Osteoblast (primary cell): ENCODE measurements around the gene PACSIN2. TPM values are rescaled to one million over a fixed set of nuclear protein-coding genes. Genes with fewer than 3 reads are reported as not detected.
A peak's percentile ranks its signal among the peaks of the same experiment; 100 is the strongest.
"Not testable (repeated sequence)": the region's sequence is repeated elsewhere in the genome, so short reads cannot be mapped to it uniquely, and the experiment has no call there.

ENCODE experiments used
- DNase-seq: peaks from one replicate; pipeline ENCODE4 v3.0.0; 2011; ENCODE audit warnings: low spot score, mixed read lengths; ENCODE audit not compliant: insufficient read length; ENCODE audit errors: missing footprints
- H2AFZ ChIP-seq: 2 replicates; pipeline ENCODE4 v1.6.0; 2011; ENCODE audit warnings: mild to moderate bottlenecking, low read length
- H3K27ac ChIP-seq: 2 replicates; pipeline ENCODE4 v1.5.1; 2011; ENCODE audit warnings: mild to moderate bottlenecking, low read depth, low read length, moderate library complexity
- H3K27me3 ChIP-seq: 2 replicates; pipeline ENCODE4 v1.6.0; 2012; ENCODE audit warnings: mild to moderate bottlenecking, control low read depth, inconsistent platforms, low read length, moderate library complexity; ENCODE audit not compliant: insufficient read depth
- H3K36me3 ChIP-seq: 2 replicates; pipeline ENCODE4 v1.5.1; 2011; ENCODE audit warnings: mild to moderate bottlenecking, low read length, control low read depth, moderate library complexity; ENCODE audit not compliant: insufficient read depth
- H3K4me1 ChIP-seq: 2 replicates; pipeline ENCODE4 v1.5.1; 2011; ENCODE audit warnings: mild to moderate bottlenecking, low read length, control low read depth, moderate library complexity; ENCODE audit not compliant: insufficient read depth
- H3K4me2 ChIP-seq: 2 replicates; pipeline ENCODE4 v1.6.0; 2011; ENCODE audit warnings: mild to moderate bottlenecking, low read length; ENCODE audit not compliant: insufficient read depth
- H3K4me3 ChIP-seq: fragments of 200-600 bp; sonication (generic); 3 replicates; pipeline ENCODE4 v1.5.1; 2012; ENCODE audit warnings: mild to moderate bottlenecking, low read length, inconsistent platforms; ENCODE audit not compliant: insufficient read depth
- H3K79me2 ChIP-seq: 2 replicates; pipeline ENCODE4 v1.6.0; 2012; ENCODE audit warnings: mild to moderate bottlenecking, low read length, control low read depth, inconsistent platforms; ENCODE audit not compliant: insufficient read depth
- H3K9me3 ChIP-seq: 2 replicates; pipeline ENCODE4 v1.5.1; 2011; ENCODE audit warnings: low read depth, low read length, control low read depth
- H4K20me1 ChIP-seq: 2 replicates; pipeline ENCODE4 v1.6.0; 2012; ENCODE audit warnings: mild to moderate bottlenecking, low read length, control low read depth; ENCODE audit not compliant: insufficient read depth
- CTCF ChIP-seq: IDR thresholded peaks from 2 replicates; pipeline ENCODE4 v1.5.1; 2011; ENCODE audit warnings: mild to moderate bottlenecking, low read depth, low read length, moderate library complexity; ENCODE audit errors: extremely low read depth
- total RNA-seq: library from RNA; depleted of rRNA; stranded (reverse); fragments of >200 nt; gene quantifications from 2 replicates; pipeline ENCODE4 v1.2.3, GENCODE V29; 2012

Gene PACSIN2
- total RNA-seq, 1 donor: 38.0 TPM

GRCh38 chr22:43031617-43032016 lies 16.7 kb upstream of the PACSIN2 start:
- no peak overlapping the region for H2AFZ ChIP-seq
- no peak overlapping the region for H3K4me3 ChIP-seq
- no peaks in the 10 kb centered on the region for H3K79me2 ChIP-seq
- no peak for TF ChIP-seq CTCF
- no peak overlapping the region for H3K4me2 ChIP-seq
- DNase-seq: peak; percentile 46
- H3K27me3 ChIP-seq: no peaks in the 10 kb centered on the region
- H3K27ac ChIP-seq: no peak overlapping the region
- no peaks in the 10 kb centered on the region for H4K20me1 ChIP-seq
- H3K36me3 ChIP-seq: no peaks in the 10 kb centered on the region
- no peaks in the 10 kb centered on the region for H3K9me3 ChIP-seq
- peaks cover 8% of the 10 kb centered on the region for H3K4me1 ChIP-seq

GRCh38 chr22:43018615-43019014 lies 3.7 kb upstream of the PACSIN2 start:
- Histone ChIP-seq H3K79me2 (peaks cover 11% of the 10 kb centered on the region), H4K20me1 (peaks cover 5% of the 10 kb centered on the region), H3K4me3 (no peak overlapping the region), H3K4me1 (peaks cover 20% of the 10 kb centered on the region), H3K36me3 (no peaks in the 10 kb centered on the region), H3K9me3 (no peaks in the 10 kb centered on the region), H3K27me3 (no peaks in the 10 kb centered on the region), H3K4me2 (no peak overlapping the region), H3K27ac (no peak overlapping the region), H2AFZ (no peak overlapping the region)
- DNase-seq: peak; percentile 21
- no peak for TF ChIP-seq CTCF

- H3K4me1 ChIP-seq: peaks cover 24% of the 10 kb centered on the region
- peaks cover 13% of the 10 kb centered on the region for H4K20me1 ChIP-seq
- no peak overlapping the region for H3K4me3 ChIP-seq
- no peak for DNase-seq
- TF ChIP-seq CTCF: no peak
- no peaks in the 10 kb centered on the region for H3K36me3 ChIP-seq
- no peak overlapping the region for H2AFZ ChIP-seq
- no peaks in the 10 kb centered on the region for H3K27me3 ChIP-seq
- H3K9me3 ChIP-seq: no peaks in the 10 kb centered on the region
- no peak overlapping the region for H3K4me2 ChIP-seq
- no peak overlapping the region for H3K27ac ChIP-seq
- peaks cover 19% of the 10 kb centered on the region for H3K79me2 ChIP-seq
Measured at GRCh38 chr22:43017525-43018460, 2.8 kb upstream of the PACSIN2 start.

GRCh38 chr22:43016150-43016549 lies 1.2 kb upstream of the PACSIN2 start:
- not testable (repeated sequence) for H3K27ac ChIP-seq, H3K4me2 ChIP-seq, H2AFZ ChIP-seq, DNase-seq, H3K27me3 ChIP-seq, H3K9me3 ChIP-seq, H3K4me3 ChIP-seq, H3K36me3 ChIP-seq
- Histone ChIP-seq H4K20me1 (peaks cover 17% of the 10 kb centered on the region), H3K4me1 (peaks cover 24% of the 10 kb centered on the region), H3K79me2 (peaks cover 35% of the 10 kb centered on the region)
